IMR-90 (cell line): ENCODE data around the gene SPPL2A. TPM values are rescaled to one million over a fixed set of nuclear protein-coding genes. Genes with fewer than 3 reads are reported as not detected.

Experiments used
- ATAC-seq: fragments of 200-7000 bp; cut with Tn5 transposase; 2 replicates; pipeline ENCODE4 v1.9.1; 2020; ENCODE audit warnings: low read depth, mild to moderate bottlenecking, moderate library complexity
- BruUV-seq: library from RNA; stranded (reverse); fragments of 400-500 nt; replicated peaks from 2 replicates; lab custom pipeline; 2021; lab: Mats Ljungman, UMichigan
- CTCF ChIA-PET: fragments of 300-600 bp; formaldehyde crosslinking; extraction: SDS; loops from one replicate; lab custom pipeline; 2021; ENCODE audit warnings: antibody characterized with exemption; lab: Yijun Ruan, JAX
- POLR2A ChIA-PET: fragments of 300-600 bp; sonication (Branson Sonifier 250); formaldehyde crosslinking; loops from one replicate; lab custom pipeline; 2022; ENCODE audit warnings: antibody characterized with exemption; ENCODE audit not compliant: unreplicated experiment; lab: Charles Lee
- DNase-seq: peaks from one replicate; pipeline ENCODE4 v3.0.0; 2013
- H2AFZ ChIP-seq: replicated peaks from 2 replicates; pipeline ENCODE3; 2013; ENCODE audit warnings: low read length, mild to moderate bottlenecking; ENCODE audit not compliant: poor library complexity
- H2AK5ac ChIP-seq: 2 replicates; pipeline ENCODE4 v1.6.1; 2013; ENCODE audit warnings: low read depth, low read length, inconsistent platforms
- H2AK9ac ChIP-seq: replicated peaks from 2 replicates; pipeline ENCODE3; 2013; ENCODE audit warnings: mild to moderate bottlenecking, low read depth, low read length, moderate library complexity; ENCODE audit not compliant: poor library complexity
- H2BK120ac ChIP-seq: 2 replicates; pipeline ENCODE4 v1.6.1; 2013; ENCODE audit warnings: low read depth, low read length, inconsistent platforms
- H2BK15ac ChIP-seq: 3 replicates; pipeline ENCODE4 v1.6.1; 2013; ENCODE audit warnings: low read depth, low read length, inconsistent platforms
- H2BK20ac ChIP-seq: 2 replicates; pipeline ENCODE4 v1.6.1; 2013; ENCODE audit warnings: low read depth, mild to moderate bottlenecking, inconsistent platforms, low read length, moderate library complexity
- H2BK5ac ChIP-seq: 2 replicates; pipeline ENCODE4 v1.6.1; 2013; ENCODE audit warnings: mild to moderate bottlenecking, low read depth, low read length, inconsistent platforms; ENCODE audit not compliant: poor library complexity, severe bottlenecking
- H3K14ac ChIP-seq: replicated peaks from 2 replicates; pipeline ENCODE4 v1.6.1; 2013; ENCODE audit warnings: low read depth, low read length, inconsistent platforms
- H3K18ac ChIP-seq: 2 replicates; pipeline ENCODE4 v1.6.1; 2013; ENCODE audit warnings: low read depth, low read length, control low read depth
- H3K23ac ChIP-seq: 2 replicates; pipeline ENCODE4 v1.6.1; 2013; ENCODE audit warnings: low read depth, low read length, inconsistent platforms
- H3K27ac ChIP-seq: 2 replicates; pipeline ENCODE4 v1.5.1; 2013; ENCODE audit warnings: mild to moderate bottlenecking, control low read depth, low read length; ENCODE audit not compliant: insufficient read depth
- H3K27me3 ChIP-seq: 2 replicates; pipeline ENCODE4 v1.6.1; 2013; ENCODE audit warnings: low read length; ENCODE audit not compliant: control insufficient read depth, insufficient read depth
- H3K36me3 ChIP-seq: 2 replicates; pipeline ENCODE4 v1.6.1; 2013; ENCODE audit warnings: low read length, mixed read lengths; ENCODE audit not compliant: control insufficient read depth, insufficient read depth
- H3K4ac ChIP-seq: 2 replicates; pipeline ENCODE4 v1.6.1; 2013; ENCODE audit warnings: low read depth, low read length, inconsistent platforms
- H3K4me1 ChIP-seq: 2 replicates; pipeline ENCODE4 v1.6.1; 2013; ENCODE audit warnings: low read length, mixed read lengths; ENCODE audit not compliant: control insufficient read depth, insufficient read depth
- H3K4me2 ChIP-seq: 2 replicates; pipeline ENCODE4 v1.6.1; 2013; ENCODE audit warnings: low read depth, mild to moderate bottlenecking, control low read depth, low read length, moderate library complexity
- H3K4me3 ChIP-seq: 2 replicates; pipeline ENCODE4 v1.5.1; 2013; ENCODE audit warnings: low read depth, mild to moderate bottlenecking, control low read depth, low read length, moderate library complexity; ENCODE audit not compliant: insufficient read depth
- H3K56ac ChIP-seq: 2 replicates; pipeline ENCODE4 v1.6.1; 2013; ENCODE audit warnings: low read length, inconsistent platforms; ENCODE audit not compliant: insufficient read depth; ENCODE audit errors: extremely low read depth
- H3K79me1 ChIP-seq, 2 experiments: 2 replicates each; pipeline ENCODE4 v1.6.1; 2013; ENCODE audit warnings: low read length in 2 of 2, inconsistent platforms in 1 of 2, low read depth in 1 of 2
- H3K9ac ChIP-seq: 2 replicates; pipeline ENCODE4 v1.6.1; 2013; ENCODE audit warnings: low read depth, low read length, control low read depth
- H3K9me1 ChIP-seq: 2 replicates; pipeline ENCODE4 v1.6.1; 2013; ENCODE audit warnings: low read length, inconsistent platforms; ENCODE audit not compliant: insufficient read depth
- H3K9me3 ChIP-seq: 2 replicates; pipeline ENCODE4 v1.6.1; 2013; ENCODE audit warnings: low read length; ENCODE audit not compliant: control insufficient read depth, insufficient read depth
- H4K20me1 ChIP-seq: 2 replicates; pipeline ENCODE4 v1.6.1; 2013; ENCODE audit warnings: low read length, inconsistent platforms; ENCODE audit not compliant: insufficient read depth
- H4K5ac ChIP-seq: 2 replicates; pipeline ENCODE4 v1.6.1; 2013; ENCODE audit warnings: mild to moderate bottlenecking, low read depth, low read length, control low read depth
- H4K8ac ChIP-seq, 2 experiments: 2 replicates each; pipeline ENCODE4 v1.6.1; 2013; ENCODE audit warnings: low read depth in 2 of 2, low read length in 2 of 2, control low read depth in 1 of 2, inconsistent platforms in 1 of 2
- H4K91ac ChIP-seq: 2 replicates; pipeline ENCODE4 v1.6.1; 2013; ENCODE audit warnings: low read depth, low read length, inconsistent platforms; ENCODE audit not compliant: insufficient read depth
- BHLHE40 ChIP-seq: fragments of 150-350 bp; IDR thresholded peaks from 2 replicates; pipeline ENCODE4 v1.6.1; 2016; ENCODE audit warnings: mild to moderate bottlenecking, low read depth, low read length
- CEBPB ChIP-seq: IDR thresholded peaks from 2 replicates; pipeline ENCODE4 v1.6.1; 2012; ENCODE audit warnings: low read depth, low read length, improper control_type of control experiment
- CTCF ChIP-seq: conservative IDR thresholded peaks from 2 replicates; pipeline ENCODE4 v1.5.1; 2012; ENCODE audit warnings: mild to moderate bottlenecking, low read depth, low read length, improper control_type of control experiment
- ELK1 ChIP-seq: fragments of 150-350 bp; IDR thresholded peaks from 2 replicates; pipeline ENCODE4 v1.6.1; 2016; ENCODE audit warnings: low read depth, mild to moderate bottlenecking, low read length, moderate library complexity, borderline replicate concordance
- MAZ ChIP-seq: IDR thresholded peaks from 2 replicates; pipeline ENCODE4 v1.6.1; 2012; ENCODE audit warnings: low read depth, mild to moderate bottlenecking, low read length, improper control_type of control experiment, moderate library complexity, borderline replicate concordance
- MXI1 ChIP-seq: IDR thresholded peaks from 2 replicates; pipeline ENCODE4 v1.6.1; 2012; ENCODE audit warnings: low read depth, mild to moderate bottlenecking, low read length, moderate library complexity, borderline replicate concordance
- NFE2L2 ChIP-seq: fragments of 150-350 bp; IDR thresholded peaks from 2 replicates; pipeline ENCODE4 v1.6.1; 2016; ENCODE audit warnings: low read depth, mild to moderate bottlenecking, low read length
- POLR2A ChIP-seq: IDR thresholded peaks from 2 replicates; pipeline ENCODE4 v1.6.1; 2012; ENCODE audit warnings: mild to moderate bottlenecking, low read depth, low read length
- RAD21 ChIP-seq: IDR thresholded peaks from 2 replicates; pipeline ENCODE4 v1.6.1; 2012; ENCODE audit warnings: low read length, improper control_type of control experiment
- RCOR1 ChIP-seq: IDR thresholded peaks from 2 replicates; pipeline ENCODE4 v1.6.1; 2012; ENCODE audit warnings: mild to moderate bottlenecking, low read length, improper control_type of control experiment; ENCODE audit not compliant: insufficient replicate concordance
- RFX5 ChIP-seq: IDR thresholded peaks from 2 replicates; pipeline ENCODE4 v1.8.0; 2012; ENCODE audit warnings: low read depth, mild to moderate bottlenecking, low read length, moderate library complexity
- SMC3 ChIP-seq: fragments of 150-350 bp; IDR thresholded peaks from 2 replicates; pipeline ENCODE4 v1.6.1; 2016; ENCODE audit warnings: low read depth, mild to moderate bottlenecking, antibody characterized with exemption, low read length, moderate library complexity
- USF2 ChIP-seq: fragments of 150-350 bp; IDR thresholded peaks from 2 replicates; pipeline ENCODE4 v1.6.1; 2017; ENCODE audit warnings: mild to moderate bottlenecking, antibody characterized with exemption, low read length, low read depth
- WGBS, 2 experiments: methylation state at CpG; one replicate each; pipeline versions ENCODE4 v1.1.5 to v1.1.7; 2013; ENCODE audit warnings: missing lambda C conversion rate in 2 of 2; ENCODE audit not compliant: insufficient read length in 1 of 2; ENCODE audit errors: extremely low coverage in 2 of 2; 5-methylcytosine and 5-hydroxymethylcytosine counted together
- dilution Hi-C: fragments of 300-500 bp; cut with HindIII; formaldehyde crosslinking; loops from one replicate; pipeline ENCODE4 v1.14.3; 2018; ENCODE audit warnings: low sequenced_read_pairs; ENCODE audit not compliant: unreplicated experiment
- in situ Hi-C: fragments of 300-500 bp; cut with MboI; formaldehyde crosslinking; loops from 3 replicates; pipeline ENCODE4 v1.14.3; 2019; ENCODE audit warnings: low sequenced_read_pairs, inconsistent platforms, mixed read lengths
- intact Hi-C: fragments of 100-400 bp; cut with micrococcal nuclease; formaldehyde crosslinking; loops from 2 replicates; pipeline ENCODE4 v1.10.0; 2022
- polyA plus RNA-seq, 3 experiments: library from polyadenylated mRNA; depleted of rRNA; stranded (reverse); fragments of >200 nt; gene quantifications; 2 replicates each; pipeline ENCODE4 v1.2.3, GENCODE V29; 2012; ENCODE audit warnings: low replicate concordance in 1 of 3
- total RNA-seq: library from RNA; depleted of rRNA; stranded (reverse); fragments of >200 nt; gene quantifications from 2 replicates; pipeline ENCODE4 v1.2.3, GENCODE V29; 2012

The SPPL2A gene
- total and polyA plus RNA-seq, 2 of the 4 experiments (the other 2 are of a cell fraction), result 29.2 to 53.8 TPM

GRCh38 chr15:50740955-50741354, 24.6 kb downstream of the SPPL2A start:
- BruUV-seq, result no TSS peak
- no peak overlapping the region for H3K56ac ChIP-seq
- H3K4ac ChIP-seq, result no peak overlapping the region
- peaks cover 9% of the 10 kb centered on the region for H3K36me3 ChIP-seq
- POLR2A ChIA-PET, result no interaction called here
- ATAC-seq (no peak), DNase-seq (no peak)
- H3K9ac ChIP-seq, result no peak overlapping the region
- H4K91ac ChIP-seq, result no peak overlapping the region
- no peak overlapping the region for H2BK20ac ChIP-seq
- no peaks in the 10 kb centered on the region for H3K9me1 ChIP-seq
- no peaks in the 10 kb centered on the region for H4K20me1 ChIP-seq
- no peak overlapping the region for H2AK9ac ChIP-seq
- CTCF ChIA-PET, result interaction anchor here (0.6 kb wide), 1 partner anchor 9 kb away, joined by 3 read pairs; no protein-coding TSS in a partner anchor
- no peak overlapping the region for H2BK120ac ChIP-seq
- in situ Hi-C loops, result no loop called here
- H2BK5ac ChIP-seq, result no peak overlapping the region
- no peaks in the 10 kb centered on the region for H3K27me3 ChIP-seq
- H4K8ac ChIP-seq, result no peak overlapping the region
- no peak overlapping the region for H3K23ac ChIP-seq
- no peak overlapping the region for H3K4me2 ChIP-seq
- no peak overlapping the region for H3K14ac ChIP-seq
- no peak overlapping the region for H2AK5ac ChIP-seq
- H3K4me3 ChIP-seq, result no peak overlapping the region
- no CpG with 5 or more reads among the region's 3 CpGs for WGBS, 2 experiments
- no peak overlapping the region for H3K27ac ChIP-seq
- TF ChIP-seq ELK1 (no peak), MAZ (no peak), POLR2A (no peak), CTCF (no peak), RAD21 (no peak), NFE2L2 (no peak), USF2 (no peak), BHLHE40 (no peak), CEBPB (no peak), RFX5 (no peak), SMC3 (no peak), RCOR1 (no peak), MXI1 (no peak)
- no peak overlapping the region for H4K5ac ChIP-seq
- no peaks in the 10 kb centered on the region for H3K79me1 ChIP-seq
- dilution Hi-C loops, result no loop called here
- no peak overlapping the region for H2BK15ac ChIP-seq
- H2AFZ ChIP-seq, result no peak overlapping the region
- H3K18ac ChIP-seq, result no peak overlapping the region
- H3K9me3 ChIP-seq, result no peaks in the 10 kb centered on the region
- intact Hi-C loops, result no loop called here
- H3K4me1 ChIP-seq, result no peaks in the 10 kb centered on the region; the same call in 1 of the 2 replicates
